OCI-M2 (cell line): ENCODE data around the gene ZNF620.
"Not testable (repeated sequence)": the region's sequence is repeated elsewhere in the genome, so short reads cannot be mapped to it uniquely, and the experiment has no call there.

Experiments
- DNase-seq: peaks from one replicate; lab custom pipeline; 2025; ENCODE audit not compliant: unreplicated experiment; lab: John Stamatoyannopoulos, UW

The ZNF620 gene

DNA sequence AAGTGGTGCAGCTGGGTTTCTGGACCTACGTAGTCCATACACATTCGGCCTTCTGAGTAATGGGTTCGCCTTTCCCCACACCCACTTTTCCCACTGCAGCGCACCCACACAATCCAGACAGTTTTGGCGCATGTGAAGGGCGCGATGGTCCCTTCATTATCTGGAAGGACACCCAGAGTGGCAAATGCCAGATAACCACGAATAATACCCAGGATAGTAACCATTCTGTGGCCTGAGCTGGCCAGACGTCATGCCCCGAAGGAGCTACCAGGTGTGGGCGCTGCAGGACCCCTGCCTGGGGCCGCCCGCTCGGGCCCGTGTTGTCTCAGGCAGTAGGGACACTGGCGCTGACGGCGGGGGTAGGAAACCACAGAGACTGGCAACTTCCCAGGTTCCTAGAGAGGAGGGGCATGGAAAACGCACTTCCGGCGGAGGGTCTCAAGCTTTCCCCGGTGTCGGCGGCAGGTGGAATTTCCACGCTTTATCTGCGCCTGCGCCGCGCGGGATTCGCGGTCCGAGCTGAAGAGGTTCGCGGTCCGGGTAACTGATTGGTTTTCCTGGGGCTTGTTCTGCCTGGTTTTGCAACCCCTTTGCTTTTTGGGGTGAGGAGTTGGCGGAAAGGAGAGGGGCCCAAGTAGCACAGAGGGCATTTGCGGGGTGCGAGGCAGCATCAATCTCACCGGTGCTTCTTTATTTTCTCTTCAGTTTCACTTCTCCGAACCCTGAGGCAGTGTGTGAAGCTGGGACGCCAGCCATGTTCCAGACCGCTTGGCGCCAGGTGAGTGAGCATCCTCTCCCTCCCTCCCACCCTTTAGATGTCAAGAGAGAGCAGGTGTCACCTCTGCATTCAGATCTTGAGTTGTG is at the start of gene ZNF620:
Gene ZNF620 (plus strand): TSS at position 441 of the 864 bp plus-strand sequence. CDS start 314 bp downstream, at position 755.
- no peak for DNase-seq

DNA sequence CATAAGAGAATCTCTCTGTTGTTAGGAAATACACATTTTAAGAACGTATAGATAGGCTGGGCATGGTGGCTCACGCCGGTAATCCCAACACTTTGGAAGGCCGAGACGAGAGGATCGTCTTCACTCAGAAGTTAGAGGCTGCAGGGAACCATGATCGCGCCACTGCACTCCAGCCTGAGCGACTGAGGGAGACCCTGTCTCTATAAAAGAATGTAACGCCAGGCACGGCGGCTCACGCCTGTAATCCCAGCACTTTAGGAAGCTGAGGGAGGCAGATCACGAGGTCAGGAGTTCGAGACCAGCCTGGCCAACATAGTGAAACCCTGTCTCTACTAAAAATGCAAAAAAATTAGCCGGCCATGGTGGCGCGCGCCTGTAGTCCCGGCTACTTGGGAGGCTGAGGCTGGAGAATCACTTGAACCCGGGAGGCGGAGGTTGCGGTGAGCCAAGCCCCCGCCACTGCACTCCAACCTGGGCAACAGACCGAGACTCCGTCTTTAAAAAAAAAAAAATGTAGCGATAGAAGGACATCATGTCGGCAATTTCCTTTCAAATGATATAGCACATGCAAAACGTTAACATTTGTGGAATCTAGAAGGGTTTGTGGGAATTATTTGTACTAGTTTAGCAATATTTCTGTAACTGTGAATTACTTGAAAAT is 49.4 kb upstream of the ZNF620 start:
- DNase-seq: no peak

DNA sequence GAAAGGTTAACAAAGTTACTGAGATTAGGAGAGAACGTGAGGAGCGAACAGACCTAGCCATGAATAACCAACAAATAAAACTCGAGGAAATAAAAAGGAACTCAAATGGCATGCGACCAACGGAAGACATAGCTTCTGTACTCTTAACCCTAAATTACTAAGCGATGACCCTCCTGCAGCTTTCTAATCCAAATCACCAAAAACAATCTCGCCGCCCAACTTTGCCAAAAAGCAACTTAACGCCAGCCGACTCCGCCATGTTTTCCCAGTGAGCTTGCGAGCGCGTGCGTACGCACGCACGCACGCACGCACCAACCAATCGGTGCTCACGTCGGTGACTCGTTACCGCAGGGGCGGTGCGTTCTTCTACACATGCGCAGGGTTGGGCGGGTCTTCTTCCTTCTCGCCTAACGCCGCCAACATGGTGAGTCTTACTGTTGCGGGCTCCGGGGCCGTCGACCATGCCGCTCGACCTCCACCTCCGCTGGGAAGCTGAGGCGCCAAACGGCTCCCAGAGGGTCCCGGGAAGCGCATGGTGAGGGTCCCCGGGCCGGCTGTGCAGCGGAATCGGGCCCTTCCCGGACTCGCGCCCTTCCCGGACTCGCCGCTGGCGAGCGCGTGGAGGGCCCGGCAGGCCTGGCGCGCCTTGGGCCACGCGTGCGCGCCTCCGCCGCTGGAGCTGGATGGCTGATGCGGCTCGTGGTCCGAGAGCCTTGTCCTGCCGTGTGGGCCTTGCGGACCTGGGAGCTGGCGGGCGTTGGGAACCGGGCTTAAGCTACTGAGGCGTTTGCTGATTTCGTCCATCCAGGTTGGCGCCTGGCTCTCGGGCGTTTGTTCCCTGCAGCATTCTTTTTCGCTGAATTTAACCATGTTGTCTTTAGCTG is 48.7 kb upstream of the ZNF620 start, which contains the start of gene RPL14:
Gene RPL14 (plus strand): TSS at position 400 of the 884 bp plus-strand sequence. CDS start 133 bp downstream, at position 533.
- peak; percentile 64 for DNase-seq

DNA sequence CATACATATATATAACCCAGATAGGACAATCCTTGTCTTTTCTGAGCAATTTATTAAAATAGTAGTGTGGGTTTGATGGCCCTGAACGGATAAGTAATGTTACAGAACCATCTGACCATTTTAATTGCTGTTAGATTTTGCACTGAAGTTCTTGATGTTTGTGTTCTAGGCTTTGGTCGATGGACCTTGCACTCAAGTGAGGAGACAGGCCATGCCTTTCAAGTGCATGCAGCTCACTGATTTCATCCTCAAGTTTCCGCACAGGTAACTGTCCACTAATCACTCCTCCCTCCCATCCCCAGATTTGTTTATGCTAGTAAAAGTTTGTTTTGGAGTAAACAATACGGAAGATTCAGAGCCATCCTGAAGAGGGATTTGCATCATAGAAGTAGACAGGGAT is 47.4 kb upstream of the ZNF620 start:
- no peak for DNase-seq

DNA sequence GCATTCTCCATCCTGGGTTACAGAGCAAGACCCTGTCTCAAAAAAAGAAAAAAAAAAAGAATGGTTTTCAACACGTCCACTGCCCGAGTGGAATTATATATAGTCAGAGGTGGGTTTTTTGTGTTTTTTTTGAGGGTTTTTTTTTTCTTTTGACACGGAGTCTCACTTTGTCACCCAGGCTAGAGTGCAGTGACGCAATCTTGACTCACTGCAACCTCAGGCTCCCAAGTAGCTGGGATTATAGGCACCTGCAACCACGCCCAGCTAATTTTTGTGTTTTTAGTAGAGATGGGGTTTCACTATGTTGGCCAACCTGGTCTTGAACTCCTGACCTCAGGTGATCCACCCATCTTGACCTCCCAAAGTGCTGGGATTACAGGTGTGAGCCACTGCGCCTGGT is 45.4 kb upstream of the ZNF620 start:
- DNase-seq: not testable (repeated sequence)

DNA sequence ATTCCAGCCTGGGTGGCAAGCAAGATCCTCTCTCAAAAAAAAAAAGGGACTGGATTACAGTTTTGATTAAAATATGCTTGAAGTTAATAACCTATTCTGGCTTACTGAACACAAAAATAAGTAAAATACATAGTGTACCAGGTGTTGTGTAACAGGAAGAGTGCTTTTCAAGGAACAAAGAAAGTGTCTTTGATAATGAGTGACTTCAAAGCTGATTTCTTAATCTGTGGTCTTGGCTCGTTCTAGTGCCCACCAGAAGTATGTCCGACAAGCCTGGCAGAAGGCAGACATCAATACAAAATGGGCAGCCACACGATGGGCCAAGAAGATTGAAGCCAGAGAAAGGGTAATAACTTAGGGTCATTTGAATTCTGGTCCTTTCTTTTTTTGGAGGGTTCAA is 44.7 kb upstream of the ZNF620 start:
- DNase-seq: no peak

DNA sequence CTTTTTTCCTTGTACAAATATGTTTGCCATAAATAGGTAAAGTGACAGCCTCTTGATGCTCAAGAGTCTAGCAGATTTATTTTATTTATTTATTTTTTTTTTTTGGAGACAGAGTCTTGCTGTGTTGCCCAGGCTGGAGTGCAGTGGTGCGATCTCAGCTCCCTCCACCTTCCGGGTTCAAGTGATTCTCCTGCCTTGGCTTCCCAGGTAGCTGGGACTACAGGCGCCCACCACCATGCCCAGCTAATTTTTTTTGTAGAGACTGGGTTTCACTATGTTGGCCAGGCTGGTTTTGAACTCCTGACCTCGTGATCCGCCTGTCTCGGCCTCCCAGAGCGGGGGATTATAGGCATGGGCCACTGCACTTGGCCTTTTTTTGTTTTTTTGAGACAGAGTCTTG is 43.0 kb upstream of the ZNF620 start:
- not testable (repeated sequence) for DNase-seq

DNA sequence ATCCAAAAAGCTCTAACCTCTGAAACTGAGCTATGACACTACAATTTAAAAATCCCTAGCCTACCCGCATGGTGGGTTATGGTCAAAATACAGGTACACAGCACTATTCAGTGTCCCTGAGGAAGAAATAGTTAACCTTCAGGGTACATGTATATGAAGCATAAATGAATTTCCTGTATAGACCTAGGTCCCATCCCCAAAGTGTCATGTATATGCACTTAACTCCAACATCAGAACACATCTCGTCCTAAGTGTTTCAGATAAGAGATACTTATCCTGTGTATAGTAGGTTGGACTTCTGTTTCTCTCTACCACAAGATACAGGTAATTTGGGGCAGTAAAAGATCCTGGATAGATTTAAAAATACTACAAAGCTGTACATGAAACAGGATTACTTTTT is 42.3 kb upstream of the ZNF620 start:
- DNase-seq: no peak

DNA sequence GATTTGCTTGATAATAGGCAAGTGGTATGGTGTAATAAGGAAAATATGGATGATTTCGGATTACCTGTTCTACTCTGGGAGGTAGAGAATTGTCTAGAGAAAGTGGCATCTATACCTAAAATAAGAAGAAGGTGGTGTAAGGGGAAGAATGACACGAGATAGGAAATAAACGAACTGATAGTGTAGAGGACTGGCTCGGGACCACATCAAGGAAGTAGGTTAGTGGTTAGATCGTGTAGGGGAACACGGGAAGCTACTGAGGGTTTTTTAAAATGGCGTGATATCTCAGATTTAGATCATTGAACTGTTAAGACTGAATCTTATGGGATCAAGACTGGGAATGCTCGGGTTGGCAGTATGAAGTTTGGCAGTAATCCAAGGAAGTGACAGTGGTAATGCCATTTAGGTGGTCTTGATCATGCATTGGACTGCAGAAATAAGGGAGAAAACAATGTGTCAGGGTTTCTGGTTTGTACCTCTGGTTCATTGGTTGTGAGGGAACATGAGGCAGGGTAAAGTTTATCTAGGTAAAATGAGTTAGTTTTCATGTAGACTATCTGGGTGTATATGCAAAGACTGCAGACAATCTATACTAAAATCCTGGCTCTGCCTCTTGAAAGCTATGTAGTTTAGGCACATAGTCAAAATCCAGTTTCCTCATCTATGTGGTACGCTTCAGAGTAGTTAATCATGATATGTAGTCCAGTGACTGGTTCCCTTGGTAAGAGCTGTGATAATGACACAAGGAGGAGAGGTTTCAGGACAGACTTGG is 41.3 kb upstream of the ZNF620 start:
- no peak for DNase-seq

DNA sequence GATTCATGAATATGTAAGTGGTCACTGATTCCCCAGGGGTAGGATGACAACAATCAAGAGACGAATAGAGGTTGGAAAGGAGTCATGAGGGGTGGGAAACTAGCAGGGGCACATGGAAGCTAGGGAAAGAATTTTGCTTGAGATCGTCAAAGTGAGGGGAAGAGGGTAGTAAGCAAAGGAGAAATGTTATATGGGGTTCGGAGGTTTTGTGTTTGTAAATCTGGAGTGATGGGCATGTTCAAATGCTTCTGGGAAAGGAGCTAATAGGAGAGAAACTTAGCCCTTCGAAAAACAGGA is 40.8 kb upstream of the ZNF620 start:
- DNase-seq: no peak

DNA sequence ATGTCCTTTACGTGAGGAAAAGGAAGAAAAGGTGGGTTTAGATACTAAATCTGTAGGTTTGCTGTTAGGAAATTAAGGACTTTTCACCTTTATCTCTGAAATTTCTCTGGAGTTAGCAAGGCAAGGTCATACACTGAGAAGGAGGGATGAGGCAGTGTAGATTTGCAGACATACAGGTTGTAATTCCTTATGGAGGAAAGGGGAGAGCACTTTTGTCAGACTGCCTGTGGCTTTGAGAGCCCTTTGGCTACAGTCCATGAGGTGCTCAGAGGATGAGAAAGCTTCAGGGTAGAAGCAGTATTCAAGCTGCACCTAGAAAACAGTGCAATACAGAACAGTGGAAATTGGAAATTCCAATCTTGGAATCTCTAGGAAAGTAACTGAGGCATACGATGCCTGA is 40.4 kb upstream of the ZNF620 start:
- no peak for DNase-seq

DNA sequence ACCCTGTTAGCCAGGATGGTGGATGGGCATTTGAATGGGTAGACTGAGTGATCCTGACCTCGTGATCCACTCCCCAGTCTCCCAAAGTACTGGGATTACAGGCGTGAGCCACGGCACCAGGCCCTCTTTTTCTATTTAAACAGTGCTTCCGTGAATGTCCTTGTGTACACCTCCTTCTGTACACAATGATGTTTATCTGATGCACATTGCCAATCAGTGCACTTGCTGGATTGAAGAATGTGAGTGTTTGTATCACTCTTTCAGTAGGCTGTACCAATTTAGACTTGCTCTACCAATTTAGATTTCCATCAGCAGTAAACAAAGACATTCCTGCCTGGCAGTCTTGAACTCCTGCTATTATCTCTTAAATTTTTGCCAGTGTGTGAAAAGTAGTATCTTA is 37.8 kb upstream of the ZNF620 start:
- no peak for DNase-seq

DNA sequence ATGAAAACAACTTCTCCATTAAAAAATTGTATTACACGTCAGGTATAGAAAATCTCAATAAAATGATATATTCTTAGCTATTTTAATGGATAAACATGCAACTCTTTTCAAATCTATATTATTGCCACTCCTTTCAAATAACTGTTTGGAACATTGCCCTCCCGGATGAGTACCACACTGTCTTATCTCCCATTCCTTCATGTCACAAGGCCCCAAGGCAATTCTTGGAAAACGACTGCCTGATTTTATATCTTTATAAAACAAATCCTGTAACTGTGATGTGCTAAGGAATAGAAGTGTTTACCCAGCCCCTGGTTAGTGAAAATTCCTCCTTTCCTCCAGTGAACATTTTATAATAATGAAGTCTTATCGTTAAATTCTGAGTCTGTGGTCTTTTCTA is 35.1 kb upstream of the ZNF620 start:
- no peak for DNase-seq

DNA sequence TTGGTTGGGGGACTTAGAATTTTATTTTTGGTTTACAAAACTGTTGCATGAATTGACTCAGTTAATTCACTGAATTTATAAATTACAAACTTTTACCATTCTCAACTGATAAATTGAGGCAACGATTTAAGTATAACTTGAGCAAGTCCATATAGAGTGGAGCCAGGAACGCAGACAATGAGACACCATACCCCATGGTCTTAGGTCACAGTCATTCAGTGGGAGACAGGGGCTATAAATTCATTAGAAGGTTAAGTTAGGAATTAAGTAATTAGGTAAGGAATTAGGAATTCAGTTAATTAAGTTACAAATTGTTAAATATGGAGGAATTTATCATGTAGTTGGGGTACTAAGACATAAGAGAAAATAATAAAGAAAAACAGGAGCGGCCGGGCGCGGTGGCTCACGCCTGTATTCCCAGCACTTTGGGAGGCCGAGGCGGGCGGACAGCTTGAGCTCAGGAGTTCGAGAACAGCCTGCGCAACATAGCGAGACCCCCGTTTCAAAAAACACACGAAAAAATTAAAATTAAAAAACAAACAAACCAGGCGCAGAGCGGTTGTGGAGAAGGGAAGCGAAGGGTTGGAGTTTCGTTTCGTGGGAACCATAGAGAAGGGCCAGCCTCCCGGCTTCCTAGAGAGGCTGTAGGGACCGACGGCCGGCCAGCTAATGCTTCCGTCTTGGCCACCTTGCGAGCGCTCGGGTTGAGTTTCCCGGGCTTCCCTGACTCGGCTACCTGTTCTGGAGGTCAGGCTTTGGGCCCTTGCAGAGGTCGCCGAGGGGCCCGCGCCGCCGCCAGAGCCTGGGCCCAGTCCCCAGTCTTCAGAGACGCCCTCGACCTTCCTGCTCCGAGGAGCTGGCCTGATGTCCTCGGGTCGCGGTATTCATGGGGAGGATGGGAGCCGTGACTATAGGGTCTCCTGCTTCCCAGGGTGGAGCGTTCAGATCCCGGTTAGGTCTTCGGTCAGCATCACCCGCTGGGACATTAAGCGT is 29.1 kb upstream of the ZNF620 start, which contains the start of gene ZNF619:
Gene ZNF619 (plus strand): TSS at position 645 of the 993 bp plus-strand sequence. CDS start 858 bp downstream, outside the sequence.
- peak; percentile 64 for DNase-seq

DNA sequence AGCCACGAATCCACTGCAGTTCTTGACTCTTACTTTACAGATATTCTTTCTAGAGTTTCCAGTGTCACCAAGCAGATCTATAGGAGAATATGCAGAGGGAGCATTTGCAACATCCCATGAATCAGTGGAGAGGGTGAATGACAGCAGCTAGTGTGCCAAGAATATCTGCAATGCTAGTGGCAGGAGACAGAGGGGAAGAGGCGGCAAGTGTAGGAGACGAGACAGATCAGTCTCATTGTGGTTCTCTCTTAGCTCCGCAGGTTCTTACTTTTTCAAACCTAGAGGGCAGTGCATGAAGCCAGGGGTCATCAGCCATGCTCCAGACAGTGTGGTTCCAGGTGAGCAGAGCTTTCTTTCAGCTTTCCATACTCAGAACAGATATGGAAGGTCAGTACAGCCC is 28.2 kb upstream of the ZNF620 start:
- DNase-seq: no peak

DNA sequence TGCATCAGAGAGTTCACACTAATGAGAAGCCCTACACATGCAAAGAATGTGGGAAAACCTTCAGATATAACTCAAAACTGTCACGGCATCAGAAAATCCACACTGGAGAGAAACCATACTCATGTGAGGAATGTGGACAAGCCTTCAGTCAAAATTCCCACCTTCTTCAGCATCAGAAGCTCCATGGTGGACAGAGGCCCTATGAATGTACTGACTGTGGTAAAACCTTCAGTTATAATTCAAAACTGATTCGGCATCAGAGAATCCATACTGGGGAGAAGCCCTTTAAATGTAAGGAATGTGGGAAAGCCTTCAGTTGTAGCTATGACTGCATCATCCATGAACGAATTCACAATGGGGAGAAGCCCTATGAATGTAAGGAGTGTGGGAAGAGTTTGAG is 18.7 kb upstream of the ZNF620 start:
- DNase-seq: no peak

DNA sequence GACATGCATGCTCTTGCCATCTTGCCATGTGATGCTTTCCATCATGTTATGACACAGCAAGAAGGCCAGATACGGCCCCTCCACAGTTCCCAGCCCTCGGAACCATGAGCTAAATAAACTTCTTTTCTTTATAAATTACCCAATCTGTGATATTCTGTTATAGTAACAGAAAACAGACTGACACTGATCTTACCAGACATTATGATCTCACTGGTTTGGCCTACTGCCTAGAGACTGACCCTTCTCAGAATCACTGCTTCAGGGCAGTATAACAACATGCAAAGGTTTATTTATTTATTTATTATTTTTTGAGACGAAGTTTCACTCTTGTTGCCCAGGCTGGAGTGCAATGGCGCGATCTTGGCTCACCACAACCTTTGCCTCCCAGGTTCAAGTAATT is 14.9 kb upstream of the ZNF620 start:
- no peak for DNase-seq

DNA sequence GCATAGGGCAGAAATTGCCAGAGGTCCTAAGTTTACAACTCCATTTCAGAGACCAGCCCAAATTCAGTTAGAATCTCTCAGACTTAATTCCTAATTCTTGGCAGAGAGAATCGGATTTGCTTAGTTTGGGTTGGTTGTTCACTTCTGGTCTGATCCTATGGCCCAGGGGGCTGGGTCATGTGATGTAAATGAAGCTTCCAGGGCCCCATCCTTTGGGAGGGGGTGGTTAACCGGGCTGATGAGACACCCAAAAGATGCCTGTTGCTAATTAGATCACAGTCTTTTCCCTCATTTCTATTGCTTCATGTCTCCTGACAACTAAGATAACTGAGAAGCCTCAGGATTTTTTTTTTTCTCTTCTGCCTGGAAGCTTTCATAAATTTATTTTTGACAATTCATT is 11.1 kb upstream of the ZNF620 start:
- no peak for DNase-seq

DNA sequence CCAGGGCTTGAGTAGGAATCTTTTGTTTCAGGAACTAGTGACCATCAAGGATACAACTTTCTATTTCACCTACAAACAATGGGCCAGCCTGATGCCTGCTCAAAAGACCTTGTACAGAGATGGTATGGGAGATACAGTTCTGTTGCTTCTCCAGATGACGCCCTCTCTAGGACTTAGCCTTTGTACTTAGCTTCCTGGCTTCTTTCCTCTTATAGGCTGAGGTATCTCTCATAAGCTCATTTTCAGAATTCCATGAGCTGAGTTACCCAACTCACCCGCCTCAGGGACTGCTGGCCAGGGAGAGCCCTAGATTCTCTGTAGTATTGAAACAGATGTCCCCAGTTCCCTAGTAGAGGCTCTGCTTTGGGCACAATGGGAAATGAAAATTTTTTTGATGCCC is 8.6 kb upstream of the ZNF620 start:
- no peak for DNase-seq
